OCI-LY1 (cell line): ENCODE data around the gene PTPRR.

Source experiments
- EZH2 ChIP-seq: fragments of 200-600 bp; sonication (generic), shearing (Covaris generic); IDR thresholded peaks from 2 replicates; pipeline ENCODE4 v1.8.0; 2017; ENCODE audit warnings: borderline replicate concordance, mixed run types, mild to moderate bottlenecking, antibody characterized with exemption, low read length, moderate library complexity, mixed read lengths
- TF ChIP-seq, protein P1 (sequence below): fragments of 200-600 bp; sonication (generic), shearing (Covaris generic); IDR thresholded peaks from 2 replicates; pipeline ENCODE4 v1.5.1; 2017; ENCODE audit warnings: mild to moderate bottlenecking, antibody characterized with exemption, low read length, moderate library complexity, mixed read lengths

- no peak for TF ChIP-seq EZH2
- TF ChIP-seq, protein P1, sequence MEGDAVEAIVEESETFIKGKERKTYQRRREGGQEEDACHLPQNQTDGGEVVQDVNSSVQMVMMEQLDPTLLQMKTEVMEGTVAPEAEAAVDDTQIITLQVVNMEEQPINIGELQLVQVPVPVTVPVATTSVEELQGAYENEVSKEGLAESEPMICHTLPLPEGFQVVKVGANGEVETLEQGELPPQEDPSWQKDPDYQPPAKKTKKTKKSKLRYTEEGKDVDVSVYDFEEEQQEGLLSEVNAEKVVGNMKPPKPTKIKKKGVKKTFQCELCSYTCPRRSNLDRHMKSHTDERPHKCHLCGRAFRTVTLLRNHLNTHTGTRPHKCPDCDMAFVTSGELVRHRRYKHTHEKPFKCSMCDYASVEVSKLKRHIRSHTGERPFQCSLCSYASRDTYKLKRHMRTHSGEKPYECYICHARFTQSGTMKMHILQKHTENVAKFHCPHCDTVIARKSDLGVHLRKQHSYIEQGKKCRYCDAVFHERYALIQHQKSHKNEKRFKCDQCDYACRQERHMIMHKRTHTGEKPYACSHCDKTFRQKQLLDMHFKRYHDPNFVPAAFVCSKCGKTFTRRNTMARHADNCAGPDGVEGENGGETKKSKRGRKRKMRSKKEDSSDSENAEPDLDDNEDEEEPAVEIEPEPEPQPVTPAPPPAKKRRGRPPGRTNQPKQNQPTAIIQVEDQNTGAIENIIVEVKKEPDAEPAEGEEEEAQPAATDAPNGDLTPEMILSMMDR, result no peak
These were observed 68.0 kb downstream of the PTPRR start for GRCh38 chr12:70852416-70853150.
